HG03342 (cell line): ENCODE results near the gene C19orf73.
A peak's percentile ranks its signal among the peaks of the same experiment; 100 is the strongest.
"Not testable (repeated sequence)": the region's sequence is repeated elsewhere in the genome, so short reads cannot be mapped to it uniquely, and the experiment has no call there.

Experiments used
- ATAC-seq: cut with Tn5 transposase; IDR thresholded peaks from one replicate; pipeline ENCODE4 v1.9.1; 2021; ENCODE audit warnings: mild to moderate bottlenecking, moderate library complexity; ENCODE audit not compliant: unreplicated experiment

The C19orf73 gene

GRCh38 chr19:49123285-49123684 lies 4.3 kb upstream of the C19orf73 start:
- not testable (repeated sequence) for ATAC-seq

GRCh38 chr19:49121841-49122240 lies 2.9 kb upstream of the C19orf73 start:
- not testable (repeated sequence) for ATAC-seq

- no peak for ATAC-seq
These were observed 1.9 kb upstream of the C19orf73 start for GRCh38 chr19:49120868-49121267.

- no peak for ATAC-seq
These were observed 1.4 kb upstream of the C19orf73 start for GRCh38 chr19:49120325-49120683.

- ATAC-seq, result no peak
These were observed 725 bp upstream of the C19orf73 start, which contains the start of gene PPFIA3 for GRCh38 chr19:49119411-49120324. Gene PPFIA3 (plus strand): TSS chr19:49119544. CDS start chr19:49127874, 8,330 bp downstream.

GRCh38 chr19:49117677-49118564 lies 1.0 kb downstream of the C19orf73 start:
- ATAC-seq, result no peak

- ATAC-seq, result no peak
These were observed 2.4 kb downstream of the C19orf73 start for GRCh38 chr19:49116544-49116943.

GRCh38 chr19:49114630-49115363 lies 4.1 kb downstream of the C19orf73 start:
- ATAC-seq, result no peak

GRCh38 chr19:49113762-49114629 lies 4.9 kb downstream of the C19orf73 start, which contains the start of gene LIN7B:
Gene LIN7B (plus strand): TSS chr19:49114370. CDS start chr19:49114405, 35 bp downstream.
- ATAC-seq, result peak; percentile 48

- ATAC-seq, result no peak
These were observed 7.5 kb downstream of the C19orf73 start for GRCh38 chr19:49111218-49111998.

- ATAC-seq, result no peak
These were observed 8.4 kb downstream of the C19orf73 start for GRCh38 chr19:49110567-49110966.

GRCh38 chr19:49109569-49110233 lies 9.2 kb downstream of the C19orf73 start:
- ATAC-seq, result no peak

- no peak for ATAC-seq
These were observed 9.9 kb downstream of the C19orf73 start for GRCh38 chr19:49109051-49109450.

GRCh38 chr19:49107625-49108459 lies 11.1 kb downstream of the C19orf73 start:
- ATAC-seq, result no peak

GRCh38 chr19:49106648-49107135 lies 12.3 kb downstream of the C19orf73 start:
- no peak for ATAC-seq

GRCh38 chr19:49104229-49104864 lies 14.6 kb downstream of the C19orf73 start:
- no peak for ATAC-seq
